ENCODE measurements around the gene TMEM242.

Gene TMEM242

GRCh38 chr6:157263146-157263545 lies 60.2 kb downstream of the TMEM242 start:
- TF ChIP-seq CTCF (IDR thresholded peaks at IDR 0.05; ENCODE audit: borderline replicate concordance, control extremely low read depth, extremely low read depth, insufficient read depth, missing control alignments) = no peak
- DNase-seq (ENCODE audit: low spot score) = no peak
- in situ Hi-C loops (cut with MboI; ENCODE audit: low sequenced_read_pairs, unreplicated experiment) = no loop called here

GRCh38 chr6:157261606-157262005 lies 61.7 kb downstream of the TMEM242 start:
- DNase-seq (ENCODE audit: low spot score) = no peak
- in situ Hi-C loops (cut with MboI; ENCODE audit: low sequenced_read_pairs, unreplicated experiment) = no loop called here
- TF ChIP-seq CTCF (IDR thresholded peaks at IDR 0.05; ENCODE audit: borderline replicate concordance, control extremely low read depth, extremely low read depth, insufficient read depth, missing control alignments) = no peak

- no peak for DNase-seq (ENCODE audit: low spot score)
- in situ Hi-C loops (cut with MboI; ENCODE audit: low sequenced_read_pairs, unreplicated experiment) = no loop called here
- TF ChIP-seq CTCF (IDR thresholded peaks at IDR 0.05; ENCODE audit: borderline replicate concordance, control extremely low read depth, extremely low read depth, insufficient read depth, missing control alignments) = no peak
Observed at GRCh38 chr6:157260735-157261410, 62.4 kb downstream of the TMEM242 start.

GRCh38 chr6:157259443-157259842 lies 63.9 kb downstream of the TMEM242 start:
- in situ Hi-C loops (cut with MboI; ENCODE audit: low sequenced_read_pairs, unreplicated experiment) = no loop called here
- TF ChIP-seq CTCF (IDR thresholded peaks at IDR 0.05; ENCODE audit: borderline replicate concordance, control extremely low read depth, extremely low read depth, insufficient read depth, missing control alignments) = no peak
- DNase-seq (ENCODE audit: low spot score) = no peak

- no peak for DNase-seq (ENCODE audit: low spot score)
- TF ChIP-seq CTCF (IDR thresholded peaks at IDR 0.05; ENCODE audit: borderline replicate concordance, control extremely low read depth, extremely low read depth, insufficient read depth, missing control alignments) = no peak
- in situ Hi-C loops (cut with MboI; ENCODE audit: low sequenced_read_pairs, unreplicated experiment) = no loop called here
Observed at GRCh38 chr6:157258878-157259277, 64.4 kb downstream of the TMEM242 start.

- no peak for DNase-seq (ENCODE audit: low spot score)
- TF ChIP-seq CTCF (IDR thresholded peaks at IDR 0.05; ENCODE audit: borderline replicate concordance, control extremely low read depth, extremely low read depth, insufficient read depth, missing control alignments) = no peak
- in situ Hi-C loops (cut with MboI; ENCODE audit: low sequenced_read_pairs, unreplicated experiment) = no loop called here
Observed at GRCh38 chr6:157255079-157255478, 68.2 kb downstream of the TMEM242 start.
